AG09309 (cell line): Measurements from ENCODE around the gene TGFBI.

Source experiments
- DNase-seq: peaks from one replicate; pipeline ENCODE4 v3.0.0-alpha.2; 2010; ENCODE audit warnings: low read depth
- H3K4me3 ChIP-seq: 2 replicates; pipeline ENCODE4 v1.5.1; 2011; ENCODE audit warnings: mild to moderate bottlenecking, low read depth, low read length, moderate library complexity; ENCODE audit not compliant: control insufficient read depth
- TF ChIP-seq, protein P1 (sequence below): IDR thresholded peaks from 2 replicates; pipeline ENCODE4 v1.5.1; 2011; ENCODE audit warnings: mild to moderate bottlenecking, low read depth, low read length, inconsistent platforms; ENCODE audit not compliant: insufficient read depth, control insufficient read depth; ENCODE audit errors: missing control alignments

TGFBI gene

DNA sequence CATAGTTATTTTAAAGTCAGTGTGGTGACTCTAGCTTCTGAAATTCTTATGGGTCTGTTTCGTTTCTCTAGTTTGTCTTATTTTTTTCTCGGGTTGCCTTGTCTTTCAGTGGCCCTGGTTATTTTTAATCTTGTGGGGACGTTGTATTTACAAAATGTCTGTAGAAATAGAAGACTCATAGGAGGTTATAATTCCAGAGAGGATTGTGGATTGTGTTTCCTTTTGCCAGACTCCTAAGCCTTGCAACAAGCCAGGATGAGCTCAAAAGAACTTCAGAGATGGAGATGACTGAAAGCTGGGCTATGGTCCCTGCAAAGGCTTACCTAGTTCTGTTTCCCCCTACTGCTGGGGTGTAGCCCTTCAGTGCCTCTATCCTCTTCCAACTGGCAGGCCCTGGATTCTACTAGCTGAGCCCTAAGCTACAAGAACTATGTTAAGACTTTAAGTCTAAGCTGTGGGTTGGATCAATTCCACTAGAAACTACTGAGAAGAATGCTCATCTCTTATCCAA lies 41.8 kb upstream of the TGFBI start:
- no peak for DNase-seq
- TF ChIP-seq, protein P1, sequence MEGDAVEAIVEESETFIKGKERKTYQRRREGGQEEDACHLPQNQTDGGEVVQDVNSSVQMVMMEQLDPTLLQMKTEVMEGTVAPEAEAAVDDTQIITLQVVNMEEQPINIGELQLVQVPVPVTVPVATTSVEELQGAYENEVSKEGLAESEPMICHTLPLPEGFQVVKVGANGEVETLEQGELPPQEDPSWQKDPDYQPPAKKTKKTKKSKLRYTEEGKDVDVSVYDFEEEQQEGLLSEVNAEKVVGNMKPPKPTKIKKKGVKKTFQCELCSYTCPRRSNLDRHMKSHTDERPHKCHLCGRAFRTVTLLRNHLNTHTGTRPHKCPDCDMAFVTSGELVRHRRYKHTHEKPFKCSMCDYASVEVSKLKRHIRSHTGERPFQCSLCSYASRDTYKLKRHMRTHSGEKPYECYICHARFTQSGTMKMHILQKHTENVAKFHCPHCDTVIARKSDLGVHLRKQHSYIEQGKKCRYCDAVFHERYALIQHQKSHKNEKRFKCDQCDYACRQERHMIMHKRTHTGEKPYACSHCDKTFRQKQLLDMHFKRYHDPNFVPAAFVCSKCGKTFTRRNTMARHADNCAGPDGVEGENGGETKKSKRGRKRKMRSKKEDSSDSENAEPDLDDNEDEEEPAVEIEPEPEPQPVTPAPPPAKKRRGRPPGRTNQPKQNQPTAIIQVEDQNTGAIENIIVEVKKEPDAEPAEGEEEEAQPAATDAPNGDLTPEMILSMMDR: no peak
- no peak overlapping the region for H3K4me3 ChIP-seq

- TF ChIP-seq, protein P1: no peak
- H3K4me3 ChIP-seq: no peak overlapping the region
- no peak for DNase-seq
Observed at GRCh38 chr5:135988546-135988945, 40.2 kb upstream of the TGFBI start.

GRCh38 chr5:135989686-135990085 lies 39.1 kb upstream of the TGFBI start:
- no peak for DNase-seq
- TF ChIP-seq, protein P1: no peak

DNA sequence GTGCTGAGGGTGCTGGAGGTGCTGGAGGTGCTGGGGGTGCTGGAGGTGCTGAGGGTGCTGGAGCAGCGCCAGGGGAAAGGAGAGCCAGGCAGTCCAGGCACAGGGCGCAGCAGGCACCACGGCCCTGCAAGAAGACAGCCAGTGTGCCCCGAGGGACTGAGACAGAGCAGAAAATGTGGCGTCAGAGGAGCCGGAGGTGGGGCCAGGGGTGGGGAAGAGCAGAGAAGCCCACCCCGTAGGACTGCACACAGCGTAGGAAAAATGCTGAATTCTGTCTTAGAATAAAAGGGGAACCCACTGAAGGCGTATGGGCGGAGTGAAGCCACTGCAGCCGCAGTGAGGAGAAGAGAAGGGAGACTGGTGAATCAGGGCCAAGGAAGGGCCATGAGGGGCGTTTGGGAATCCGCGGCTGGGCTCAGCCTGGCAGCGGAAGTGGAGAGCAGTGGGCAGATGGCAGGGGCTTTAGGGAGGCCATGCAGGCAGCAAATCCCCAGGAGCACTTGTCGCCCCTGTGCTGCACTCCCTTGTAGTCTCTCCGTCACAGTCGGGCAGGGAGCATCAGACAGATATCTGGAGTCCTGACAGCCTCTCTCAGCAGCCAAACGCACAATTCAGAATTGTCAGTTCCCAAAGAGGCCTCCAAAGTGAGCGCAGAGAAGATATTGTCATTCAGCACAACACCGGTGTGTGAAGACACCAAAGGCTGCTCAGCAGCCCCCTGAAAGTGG lies 38.1 kb upstream of the TGFBI start:
- H3K4me3 ChIP-seq: no peak overlapping the region
- TF ChIP-seq, protein P1: no peak
- no peak for DNase-seq

More at GRCh38 chr5:135989686-135990085, 39.1 kb upstream of the TGFBI start:
- no peak overlapping the region for H3K4me3 ChIP-seq

GRCh38 chr5:135991429-135991828 lies 37.4 kb upstream of the TGFBI start:
- TF ChIP-seq, protein P1: no peak
- H3K4me3 ChIP-seq: no peak overlapping the region
- no peak for DNase-seq

- H3K4me3 ChIP-seq: no peak overlapping the region
- no peak for DNase-seq
- TF ChIP-seq, protein P1: no peak
Observed at GRCh38 chr5:135993335-135993879, 35.4 kb upstream of the TGFBI start.
